Calu3 (cell line): ENCODE data around the gene LDLRAD3. TPM values are rescaled to one million over a fixed set of nuclear protein-coding genes. Genes with fewer than 3 reads are reported as not detected.

Experiments
- BruUV-seq: library from RNA; stranded (reverse); fragments of 400-500 nt; replicated peaks from 2 replicates; lab custom pipeline; 2021; lab: Mats Ljungman, UMichigan
- CTCF ChIA-PET: fragments of 300-600 bp; sonication (Branson Sonifier 250); formaldehyde crosslinking; loops from one replicate; lab custom pipeline; 2022; ENCODE audit warnings: antibody characterized with exemption; lab: Charles Lee
- DNase-seq: peaks from one replicate; pipeline ENCODE4 v3.0.0; 2022
- H3K27ac Mint-ChIP-seq: one replicate; pipeline ENCODE4 v1.8.0; 2022; ENCODE audit warnings: mixed read lengths; ENCODE audit not compliant: unreplicated experiment
- H3K27me3 Mint-ChIP-seq: one replicate; pipeline ENCODE4 v1.8.0; 2022; ENCODE audit warnings: mixed read lengths; ENCODE audit not compliant: unreplicated experiment
- H3K36me3 Mint-ChIP-seq: one replicate; pipeline ENCODE4 v1.8.0; 2022; ENCODE audit warnings: mild to moderate bottlenecking, moderate library complexity, mixed read lengths; ENCODE audit not compliant: insufficient read depth, unreplicated experiment
- H3K4me1 Mint-ChIP-seq: one replicate; pipeline ENCODE4 v1.8.0; 2022; ENCODE audit warnings: mild to moderate bottlenecking, low read depth, mixed read lengths; ENCODE audit not compliant: unreplicated experiment
- H3K4me3 Mint-ChIP-seq: one replicate; pipeline ENCODE4 v1.8.0; 2022; ENCODE audit warnings: mild to moderate bottlenecking, low read depth, moderate library complexity, mixed read lengths; ENCODE audit not compliant: unreplicated experiment
- H3K9me3 Mint-ChIP-seq: one replicate; pipeline ENCODE4 v1.8.0; 2022; ENCODE audit warnings: low read depth, mixed read lengths; ENCODE audit not compliant: unreplicated experiment
- intact Hi-C: fragments of 100-400 bp; cut with micrococcal nuclease; formaldehyde crosslinking; loops from one replicate; pipeline ENCODE4 v1.10.0; 2022; ENCODE audit not compliant: unreplicated experiment
- total RNA-seq: library from RNA; stranded (reverse); gene quantifications from 2 replicates; pipeline ENCODE4 v1.2.3, GENCODE V29; 2022
- TF ChIP-seq, protein P1 (sequence below): fragments of 200-600 bp; IDR thresholded peaks from one replicate; pipeline ENCODE4 v1.8.0; 2022; ENCODE audit warnings: antibody characterized with exemption; ENCODE audit not compliant: unreplicated experiment

LDLRAD3 gene
- total RNA-seq, 1 experiment from 2014 or later: 16.2 TPM

DNA sequence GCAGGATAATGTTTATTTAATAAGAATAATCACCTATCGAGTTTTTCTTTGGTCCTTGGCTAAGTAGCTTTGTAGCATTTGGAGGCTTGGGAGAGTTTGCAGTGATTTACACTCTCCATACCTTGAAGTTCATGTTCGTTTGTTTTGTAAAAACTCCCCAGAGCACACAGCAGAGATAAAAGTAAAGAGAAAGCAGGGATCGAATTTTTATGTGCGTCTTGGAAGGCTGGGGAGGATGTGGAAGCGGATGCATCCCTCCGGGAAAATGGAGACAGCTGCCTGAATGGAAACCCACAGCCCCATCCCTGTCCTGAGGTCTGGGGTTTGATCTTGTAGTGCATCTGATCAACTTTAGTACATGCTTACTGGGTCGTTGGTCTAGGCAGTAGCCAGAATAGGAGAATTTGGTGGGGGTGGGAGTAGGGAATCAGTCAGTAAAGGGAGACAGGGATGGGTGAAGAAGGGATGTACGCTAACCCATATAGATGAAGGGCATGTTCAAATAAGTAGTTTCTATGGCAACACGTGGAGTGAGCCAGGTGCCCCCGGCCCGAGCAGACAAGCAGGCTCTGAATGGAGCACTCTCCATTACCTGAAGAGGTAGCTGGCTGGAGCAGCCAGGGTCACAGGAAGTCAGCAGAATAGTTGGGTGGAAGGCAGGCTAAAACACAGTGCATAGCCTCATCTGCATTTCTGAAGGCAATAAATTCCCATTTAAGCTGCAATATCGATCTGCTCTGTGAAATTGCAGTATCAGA lies 197.5 kb downstream of the LDLRAD3 start:
- TF ChIP-seq, protein P1, sequence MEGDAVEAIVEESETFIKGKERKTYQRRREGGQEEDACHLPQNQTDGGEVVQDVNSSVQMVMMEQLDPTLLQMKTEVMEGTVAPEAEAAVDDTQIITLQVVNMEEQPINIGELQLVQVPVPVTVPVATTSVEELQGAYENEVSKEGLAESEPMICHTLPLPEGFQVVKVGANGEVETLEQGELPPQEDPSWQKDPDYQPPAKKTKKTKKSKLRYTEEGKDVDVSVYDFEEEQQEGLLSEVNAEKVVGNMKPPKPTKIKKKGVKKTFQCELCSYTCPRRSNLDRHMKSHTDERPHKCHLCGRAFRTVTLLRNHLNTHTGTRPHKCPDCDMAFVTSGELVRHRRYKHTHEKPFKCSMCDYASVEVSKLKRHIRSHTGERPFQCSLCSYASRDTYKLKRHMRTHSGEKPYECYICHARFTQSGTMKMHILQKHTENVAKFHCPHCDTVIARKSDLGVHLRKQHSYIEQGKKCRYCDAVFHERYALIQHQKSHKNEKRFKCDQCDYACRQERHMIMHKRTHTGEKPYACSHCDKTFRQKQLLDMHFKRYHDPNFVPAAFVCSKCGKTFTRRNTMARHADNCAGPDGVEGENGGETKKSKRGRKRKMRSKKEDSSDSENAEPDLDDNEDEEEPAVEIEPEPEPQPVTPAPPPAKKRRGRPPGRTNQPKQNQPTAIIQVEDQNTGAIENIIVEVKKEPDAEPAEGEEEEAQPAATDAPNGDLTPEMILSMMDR: no peak
- no peak for DNase-seq
- Mint-ChIP-seq H3K27me3 (no peaks in the 10 kb centered on the region), H3K36me3 (no peaks in the 10 kb centered on the region), H3K4me3 (no peak overlapping the region), H3K4me1 (peaks cover 7% of the 10 kb centered on the region), H3K27ac (no peak overlapping the region), H3K9me3 (no peaks in the 10 kb centered on the region)
- BruUV-seq: no TSS peak
- CTCF ChIA-PET: no interaction called here
- intact Hi-C loops: no loop called here

DNA sequence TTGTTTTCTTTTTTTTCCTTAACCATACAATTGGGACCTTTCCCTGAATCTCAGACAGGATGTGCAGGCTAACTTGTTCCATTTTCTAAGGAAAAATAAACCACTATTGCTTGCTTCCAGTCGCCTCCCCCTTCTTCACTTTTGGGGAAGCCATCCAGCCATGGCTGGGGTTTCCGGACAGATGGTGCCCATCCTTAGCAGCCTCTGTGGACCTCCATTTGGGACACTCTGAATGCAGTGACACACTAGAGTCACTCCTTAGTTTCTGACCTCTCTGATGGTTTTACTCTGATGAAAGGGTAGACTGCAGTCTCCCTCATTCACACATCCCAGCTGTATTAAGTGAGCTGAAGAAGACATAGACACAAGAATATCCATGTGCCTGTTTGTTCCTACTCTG lies 198.1 kb downstream of the LDLRAD3 start:
- DNase-seq: no peak
- H3K27me3 Mint-ChIP-seq: no peaks in the 10 kb centered on the region
- peaks cover 7% of the 10 kb centered on the region for H3K4me1 Mint-ChIP-seq
- H3K36me3 Mint-ChIP-seq: no peaks in the 10 kb centered on the region
- H3K27ac Mint-ChIP-seq: no peak overlapping the region
- no peaks in the 10 kb centered on the region for H3K9me3 Mint-ChIP-seq
- CTCF ChIA-PET: no interaction called here
- intact Hi-C loops: no loop called here
- H3K4me3 Mint-ChIP-seq: no peak overlapping the region
- TF ChIP-seq, protein P1: no peak
- BruUV-seq: no TSS peak

DNA sequence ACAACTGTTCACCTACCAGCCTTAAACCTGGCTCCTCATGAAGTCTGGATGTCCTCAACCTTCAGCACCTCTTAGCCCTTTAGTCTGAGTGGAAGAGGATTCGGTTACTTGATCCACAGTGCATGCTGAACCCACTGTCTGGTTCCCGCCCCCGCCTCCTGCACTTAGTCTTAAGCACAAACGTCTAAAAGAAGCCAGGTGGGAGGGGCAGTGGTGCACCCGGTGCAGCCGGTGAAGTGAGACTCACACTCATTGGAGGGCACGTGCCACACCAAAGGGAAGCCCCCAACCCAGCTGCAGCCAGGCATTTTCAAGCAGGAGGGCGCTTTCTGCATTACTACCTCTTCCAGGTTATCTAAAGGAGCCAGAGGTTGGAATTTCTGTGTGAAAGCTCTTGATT lies 198.6 kb downstream of the LDLRAD3 start:
- Mint-ChIP-seq H3K27me3 (no peaks in the 10 kb centered on the region), H3K4me3 (no peak overlapping the region), H3K36me3 (no peaks in the 10 kb centered on the region), H3K27ac (no peak overlapping the region), H3K9me3 (no peaks in the 10 kb centered on the region), H3K4me1 (peaks cover 7% of the 10 kb centered on the region)
- intact Hi-C loops: no loop called here
- no peak for DNase-seq
- TF ChIP-seq, protein P1: no peak
- CTCF ChIA-PET: no interaction called here
- BruUV-seq: no TSS peak

DNA sequence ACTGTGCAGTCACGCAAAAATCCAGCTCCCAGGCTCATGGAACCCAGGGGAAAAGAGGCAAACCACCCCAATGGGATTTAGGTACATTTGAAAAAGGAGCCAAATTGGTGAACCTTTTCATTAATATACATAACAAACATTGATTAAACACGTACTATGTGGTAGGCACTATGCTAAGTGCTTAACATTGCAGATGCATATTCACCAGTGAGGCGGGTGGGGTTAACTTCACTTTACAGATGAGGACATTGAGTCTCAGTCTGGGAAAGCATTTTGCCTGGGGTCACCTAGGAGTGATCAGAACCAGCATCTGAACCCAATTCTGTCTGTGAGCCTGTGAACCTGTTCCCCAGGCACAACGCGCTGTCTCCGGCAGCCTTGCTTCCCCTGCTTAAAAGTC lies 199.0 kb downstream of the LDLRAD3 start:
- BruUV-seq: no TSS peak

More for the DNA sequence above, 199.0 kb downstream of the LDLRAD3 start:
- intact Hi-C loops: no loop called here
- Mint-ChIP-seq H3K27me3 (no peaks in the 10 kb centered on the region), H3K4me3 (no peak overlapping the region), H3K36me3 (no peaks in the 10 kb centered on the region), H3K4me1 (peaks cover 7% of the 10 kb centered on the region), H3K27ac (no peak overlapping the region), H3K9me3 (no peaks in the 10 kb centered on the region)
- TF ChIP-seq, protein P1: no peak
- DNase-seq: no peak
- CTCF ChIA-PET: no interaction called here
